ENCODE data around the gene FAM186B. TPM values are rescaled to one million over a fixed set of nuclear protein-coding genes. Genes with fewer than 3 reads are reported as not detected.

The FAM186B gene
- total RNA-seq, 4 donors from 2014 or later, result 0.31 to 0.69 TPM; not detected in 2

DNA sequence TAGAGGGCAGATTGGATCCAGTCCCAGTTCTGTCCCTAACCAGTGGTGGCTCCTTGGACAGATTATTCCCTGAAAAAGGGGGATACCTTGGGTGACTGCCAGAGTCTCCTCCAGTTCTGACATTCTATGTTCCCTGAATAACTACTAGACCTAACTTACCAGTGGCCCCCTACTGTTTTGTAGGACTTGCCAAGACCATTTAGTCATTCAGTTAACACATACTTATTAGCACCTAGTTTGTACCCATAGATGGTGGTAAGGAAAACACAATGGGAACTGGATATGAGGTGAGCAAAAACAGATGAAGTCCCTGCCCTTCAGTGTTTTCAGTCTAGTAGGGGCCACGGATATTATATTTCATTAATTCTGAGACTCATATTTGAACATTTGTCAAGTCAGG lies 21.4 kb upstream of the FAM186B start:
- ATAC-seq, result no peak
- Histone ChIP-seq H3K4me3 (no peak overlapping the region), H3K27ac (no peak overlapping the region), H3K36me3 (peaks cover 0 to 5% of the 10 kb centered on the region in 2 donors), H3K27me3 (no peaks in the 10 kb centered on the region), H3K9me3 (no peaks in the 10 kb centered on the region), H3K4me1 (peaks cover 0 to 33% (median 5%) of the 10 kb centered on the region in 3 donors)
- TF ChIP-seq, protein P1, sequence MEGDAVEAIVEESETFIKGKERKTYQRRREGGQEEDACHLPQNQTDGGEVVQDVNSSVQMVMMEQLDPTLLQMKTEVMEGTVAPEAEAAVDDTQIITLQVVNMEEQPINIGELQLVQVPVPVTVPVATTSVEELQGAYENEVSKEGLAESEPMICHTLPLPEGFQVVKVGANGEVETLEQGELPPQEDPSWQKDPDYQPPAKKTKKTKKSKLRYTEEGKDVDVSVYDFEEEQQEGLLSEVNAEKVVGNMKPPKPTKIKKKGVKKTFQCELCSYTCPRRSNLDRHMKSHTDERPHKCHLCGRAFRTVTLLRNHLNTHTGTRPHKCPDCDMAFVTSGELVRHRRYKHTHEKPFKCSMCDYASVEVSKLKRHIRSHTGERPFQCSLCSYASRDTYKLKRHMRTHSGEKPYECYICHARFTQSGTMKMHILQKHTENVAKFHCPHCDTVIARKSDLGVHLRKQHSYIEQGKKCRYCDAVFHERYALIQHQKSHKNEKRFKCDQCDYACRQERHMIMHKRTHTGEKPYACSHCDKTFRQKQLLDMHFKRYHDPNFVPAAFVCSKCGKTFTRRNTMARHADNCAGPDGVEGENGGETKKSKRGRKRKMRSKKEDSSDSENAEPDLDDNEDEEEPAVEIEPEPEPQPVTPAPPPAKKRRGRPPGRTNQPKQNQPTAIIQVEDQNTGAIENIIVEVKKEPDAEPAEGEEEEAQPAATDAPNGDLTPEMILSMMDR (IDR thresholded peaks at IDR 0.05), result no peak
- no peak for TF ChIP-seq POLR2A (IDR thresholded peaks at IDR 0.05)
- TF ChIP-seq POLR2AphosphoS5 (IDR thresholded peaks at IDR 0.05), result no peak
- TF ChIP-seq EP300 (IDR thresholded peaks at IDR 0.05), result no peak
- 86 to 100% methylated on average over 1 of the region's 1 CpG for WGBS, 2 donors (ENCODE audit: low coverage in 1 of 2)

- Histone ChIP-seq H3K4me3 (no peak overlapping the region), H3K27ac (peak overlapping the region in 1 of 4 donors; percentile 91), H3K9me3 (no peaks in the 10 kb centered on the region), H3K36me3 (no peaks in the 10 kb centered on the region), H3K27me3 (no peaks in the 10 kb centered on the region), H3K4me1 (peaks cover 0 to 38% (median 9%) of the 10 kb centered on the region in 3 donors)
- 68 to 74% methylated on average over 6 of the region's 6 CpGs for WGBS, 2 donors (ENCODE audit: low coverage in 1 of 2)
- TF ChIP-seq POLR2AphosphoS5 (IDR thresholded peaks at IDR 0.05), result no peak
- TF ChIP-seq, protein P1 (IDR thresholded peaks at IDR 0.05), result no peak
- no peak for TF ChIP-seq EP300 (IDR thresholded peaks at IDR 0.05)
- TF ChIP-seq POLR2A (IDR thresholded peaks at IDR 0.05), result no peak
- ATAC-seq, result no peak
Observed at GRCh38 chr12:49626169-49626835, 20.9 kb upstream of the FAM186B start.

- no peak for ATAC-seq
- H3K4me3 ChIP-seq, result no peak overlapping the region
- H3K4me1 ChIP-seq, result peaks cover 0 to 40% (median 9%) of the 10 kb centered on the region in 3 donors
- WGBS, 2 donors (ENCODE audit: low coverage in 1 of 2), result 64 to 75% methylated on average over 3 to 4 of the region's 4 CpGs
- no peaks in the 10 kb centered on the region for H3K36me3 ChIP-seq
- peak overlapping the region in 2 of 4 donors; percentile 91 to 92 for H3K27ac ChIP-seq
- TF ChIP-seq, protein P1 (IDR thresholded peaks at IDR 0.05), result no peak
- TF ChIP-seq POLR2AphosphoS5 (IDR thresholded peaks at IDR 0.05) (no peak), POLR2A (IDR thresholded peaks at IDR 0.05) (no peak), EP300 (IDR thresholded peaks at IDR 0.05) (no peak)
- H3K9me3 ChIP-seq, result no peaks in the 10 kb centered on the region
- H3K27me3 ChIP-seq, result no peaks in the 10 kb centered on the region
Observed at GRCh38 chr12:49624921-49625577, 19.6 kb upstream of the FAM186B start.

- Histone ChIP-seq H3K36me3 (no peaks in the 10 kb centered on the region), H3K27ac (peak within 1 kb of the TSS; percentile 68 to 92 (median 90)), H3K27me3 (no peaks in the 10 kb centered on the region), H3K4me3 (peak within 1 kb of the TSS; percentile 41 to 69), H3K4me1 (peaks cover 0 to 40% (median 9%) of the 10 kb centered on the region in 3 donors), H3K9me3 (no peaks in the 10 kb centered on the region)
- 2 to 6% methylated on average over 11 to 33 of the region's 76 CpGs for WGBS, 2 donors (ENCODE audit: low coverage in 1 of 2)
- TF ChIP-seq, protein P1 (IDR thresholded peaks at IDR 0.05), result peak in 3 of 4 experiments; percentile 33 to 75 (median 57)
- TF ChIP-seq POLR2AphosphoS5 (IDR thresholded peaks at IDR 0.05) (peak; percentile 94), EP300 (IDR thresholded peaks at IDR 0.05) (no peak), POLR2A (IDR thresholded peaks at IDR 0.05) (peak; percentile 82)
- peak; percentile 94 for ATAC-seq
Observed at GRCh38 chr12:49623142-49623904, 17.9 kb upstream of the FAM186B start, which contains the start of gene PRPF40B. PRPF40B (plus strand) TSS chr12:49623561; CDS start chr12:49623591, 30 bp downstream.
